HG02798 (cell line): ENCODE data around the gene ANKRD7.

Experiments
- ATAC-seq: cut with Tn5 transposase; IDR thresholded peaks from one replicate; pipeline ENCODE4 v1.9.1; 2021; ENCODE audit warnings: mild to moderate bottlenecking; ENCODE audit not compliant: unreplicated experiment, poor library complexity

ANKRD7 gene

GRCh38 chr7:118224521-118224920, at the start of gene ANKRD7:
TSS of gene ANKRD7 (plus strand) at chr7:118224704. CDS start at chr7:118224831, 127 bp downstream.
- ATAC-seq = no peak

- ATAC-seq = no peak
Observed at GRCh38 chr7:118175740-118176139, 48.8 kb upstream of the ANKRD7 start.

- ATAC-seq = no peak
Observed at GRCh38 chr7:118179191-118179590, 45.3 kb upstream of the ANKRD7 start.

GRCh38 chr7:118182593-118183427, 41.7 kb upstream of the ANKRD7 start:
- peak; percentile 0 for ATAC-seq

DNA sequence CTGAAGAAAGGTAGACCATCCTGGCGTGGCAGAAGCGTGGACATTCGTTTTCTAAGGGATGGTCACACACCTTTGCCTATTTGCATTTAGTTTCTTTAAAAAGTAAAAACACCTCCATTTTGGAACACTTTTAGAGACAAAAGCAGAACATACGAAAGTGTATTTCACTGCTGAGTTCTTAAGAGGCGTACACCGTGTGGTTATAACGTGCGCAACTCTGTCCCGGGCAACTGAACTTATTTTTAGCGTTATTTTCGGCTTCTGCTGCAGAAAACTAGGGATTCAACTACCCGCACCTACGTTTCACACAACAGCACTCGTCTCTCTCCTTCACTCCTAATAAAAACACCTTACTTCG, 41.1 kb upstream of the ANKRD7 start:
- peak; percentile 3 for ATAC-seq

DNA sequence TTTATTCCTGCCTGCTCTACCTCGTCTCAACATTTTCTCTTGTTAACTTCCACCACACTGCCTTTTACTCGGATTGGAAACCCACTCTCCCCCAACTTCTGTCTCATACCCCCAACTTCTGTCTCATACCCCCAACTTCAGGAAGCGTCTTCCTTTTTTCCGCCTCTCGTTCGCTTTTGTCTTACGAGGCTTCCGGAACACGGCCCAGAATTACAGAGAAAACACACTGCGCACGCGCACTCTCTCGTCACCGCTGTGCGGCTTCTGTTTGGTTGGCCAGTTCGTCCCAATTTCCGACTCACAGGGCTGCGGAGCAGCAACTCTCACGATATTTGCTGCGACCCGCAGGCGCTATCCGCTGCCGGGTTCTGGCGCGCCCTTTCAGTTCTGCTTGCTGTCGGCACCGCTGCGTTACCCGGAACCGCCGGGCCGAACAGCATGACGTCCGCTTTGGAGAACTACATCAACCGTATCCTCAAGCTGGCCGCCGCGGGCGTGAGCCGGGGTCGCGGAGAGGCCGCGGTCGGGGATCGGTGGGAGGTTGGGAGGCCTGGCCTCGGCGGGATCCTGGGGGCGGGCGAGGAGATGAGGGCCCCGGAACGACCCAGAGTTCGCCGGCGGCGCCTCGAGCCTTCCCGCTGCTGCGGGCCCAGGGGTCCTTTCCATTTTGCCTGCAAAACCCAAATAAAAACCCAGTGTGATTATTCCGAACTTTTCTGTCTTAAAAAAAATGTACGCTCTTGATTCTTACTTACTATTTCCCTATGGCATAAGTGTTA, 40.5 kb upstream of the ANKRD7 start, which contains the start of gene LSM8:
Gene LSM8 (plus strand): TSS at position 379 of the 779 bp plus-strand sequence. CDS start 60 bp downstream, at position 439.
- peak; percentile 99 for ATAC-seq

GRCh38 chr7:118184565-118184940, 40.0 kb upstream of the ANKRD7 start:
- ATAC-seq = no peak

DNA sequence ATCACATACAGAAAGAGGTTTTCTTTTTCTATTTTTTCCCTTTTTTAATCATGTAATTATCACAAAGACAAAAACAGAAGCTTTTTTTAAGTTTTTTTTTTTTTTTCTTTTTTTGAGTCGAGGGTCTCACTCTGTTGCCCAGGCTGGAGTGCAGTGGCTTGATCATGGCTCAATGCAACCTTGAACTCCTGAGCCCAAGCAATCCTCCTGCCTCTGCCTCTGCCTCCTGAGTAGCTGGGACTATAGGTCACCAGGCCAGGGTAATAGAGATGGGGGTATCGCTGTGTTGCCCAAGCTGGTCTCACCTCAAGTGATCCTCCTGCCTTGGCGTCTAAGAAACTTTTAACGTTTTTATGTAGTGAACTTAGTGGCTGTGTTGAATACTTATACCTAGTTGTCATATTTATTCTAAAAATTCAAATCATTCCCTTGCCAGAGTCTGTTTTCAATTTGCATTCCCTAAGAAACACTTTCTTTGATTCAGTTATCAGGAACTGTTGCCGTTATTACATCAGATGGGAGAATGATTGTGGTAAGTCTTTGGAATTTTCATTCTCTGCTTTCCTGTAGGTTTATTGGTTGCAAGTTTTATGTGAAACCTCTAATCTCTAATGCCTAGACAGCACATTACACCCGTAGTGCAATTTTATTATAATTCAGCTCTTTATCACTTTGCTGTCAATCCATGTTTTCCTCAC, 39.2 kb upstream of the ANKRD7 start:
- ATAC-seq = no peak

- no peak for ATAC-seq
Observed at GRCh38 chr7:118186501-118186900, 38.0 kb upstream of the ANKRD7 start.

GRCh38 chr7:118194571-118194970, 29.9 kb upstream of the ANKRD7 start:
- no peak for ATAC-seq

- peak; percentile 83 for ATAC-seq
Observed at GRCh38 chr7:118195837-118196474, 28.5 kb upstream of the ANKRD7 start.

- no peak for ATAC-seq
Observed at GRCh38 chr7:118202061-118202460, 22.4 kb upstream of the ANKRD7 start.

GRCh38 chr7:118214051-118214832, 10.3 kb upstream of the ANKRD7 start:
- peak; percentile 98 for ATAC-seq

GRCh38 chr7:118214833-118215182, 9.7 kb upstream of the ANKRD7 start:
- ATAC-seq = peak; percentile 8

- no peak for ATAC-seq
Observed at GRCh38 chr7:118217210-118217619, 7.3 kb upstream of the ANKRD7 start.

DNA sequence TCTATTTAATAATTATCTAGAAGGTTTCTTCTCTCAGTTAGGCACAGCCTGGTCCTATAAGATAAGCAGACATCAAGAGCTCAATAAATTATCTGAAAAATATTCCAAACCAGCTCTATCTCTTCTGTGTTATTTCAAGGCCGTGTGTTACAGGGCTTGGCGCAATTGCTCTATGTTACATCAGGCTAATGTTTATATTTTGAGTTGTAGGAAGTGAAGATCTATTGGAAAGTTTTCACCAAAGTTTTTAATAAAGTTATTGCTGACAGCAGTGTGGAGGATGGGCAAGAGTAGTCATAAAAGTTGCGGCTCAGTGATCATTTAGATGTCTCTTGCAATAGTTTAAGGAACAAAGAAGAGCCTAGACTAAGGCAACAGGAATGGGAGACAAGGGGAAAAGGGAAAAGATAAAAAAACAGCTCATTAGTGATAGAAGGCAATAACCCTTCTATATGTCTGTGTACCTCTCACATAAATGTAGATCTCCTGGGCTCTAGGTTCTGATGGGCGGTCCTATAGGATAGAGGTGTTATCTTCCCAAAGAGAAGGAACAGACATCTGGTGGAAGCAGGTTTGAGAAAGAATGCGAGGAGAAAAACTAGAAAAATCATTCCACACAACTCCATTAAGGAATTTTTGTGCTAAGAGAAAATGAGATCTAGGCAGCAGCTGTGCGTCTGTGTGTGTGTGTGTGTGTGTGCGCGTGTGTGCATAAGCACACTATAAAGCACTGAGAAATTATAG, 5.9 kb upstream of the ANKRD7 start:
- ATAC-seq = no peak

GRCh38 chr7:118219157-118219512, 5.4 kb upstream of the ANKRD7 start:
- ATAC-seq = no peak

GRCh38 chr7:118220583-118220982, 3.9 kb upstream of the ANKRD7 start:
- ATAC-seq = no peak

GRCh38 chr7:118222591-118222990, 1.9 kb upstream of the ANKRD7 start:
- no peak for ATAC-seq
